Measurements from ENCODE around the gene ECE1. TPM values are rescaled to one million over a fixed set of nuclear protein-coding genes. Genes with fewer than 3 reads are reported as not detected.

ECE1 gene
- total and polyA plus RNA-seq, 9 of the 15 experiments (the other 6 are each of a cell fraction or from before 2014, with no cell fraction given), result 0.56 to 34.8 (median 11.0) TPM

- TF ChIP-seq CSDE1 (IDR thresholded peaks at IDR 0.05) (no peak), SMC3 (conservative IDR thresholded peaks at IDR 0.05; ENCODE audit: insufficient read depth, low read depth, low read length) (no peak), ZFP36 (IDR thresholded peaks at IDR 0.05; ENCODE audit: low read depth, low read length, partially characterized antibody) (peak; percentile 67), ZBTB33 (CRISPR knock-in tag; IDR thresholded peaks at IDR 0.05) (0 out of 2 replicates have a peak, but pooled peaks have one; percentile 50), EWSR1 (IDR thresholded peaks at IDR 0.05; ENCODE audit: borderline replicate concordance, low read depth, partially characterized antibody) (no peak), SAFB (IDR thresholded peaks at IDR 0.05; ENCODE audit: borderline replicate concordance, low read depth, low read length) (no peak), FOXK2 (conservative IDR thresholded peaks at IDR 0.05 in 1 of 2, IDR thresholded peaks at IDR 0.05 in 1 of 2; ENCODE audit: low read depth in 2 of 2) (no peak)
Measured at GRCh38 chr1:21258331-21259134, 31.7 kb downstream of the ECE1 start (continued).
